VCaP (cell line): Measurements from ENCODE around the gene DLG2.

Experiments
- H3K27ac ChIP-seq: fragments of 450-650 bp; 2 replicates; pipeline ENCODE4 v1.5.1; 2017
- CTCF ChIP-seq: fragments of 450-650 bp; conservative IDR thresholded peaks from 2 replicates; pipeline ENCODE4 v1.5.1; 2017; ENCODE audit warnings: mild to moderate bottlenecking, moderate library complexity

DLG2 gene

GRCh38 chr11:84145616-84146185 lies 1481.4 kb downstream of the DLG2 start:
- no peak for TF ChIP-seq CTCF
- H3K27ac ChIP-seq = no peak overlapping the region

GRCh38 chr11:84144531-84144930 lies 1482.6 kb downstream of the DLG2 start:
- TF ChIP-seq CTCF = no peak
- H3K27ac ChIP-seq = no peak overlapping the region

GRCh38 chr11:84142411-84142810 lies 1484.7 kb downstream of the DLG2 start:
- TF ChIP-seq CTCF = no peak
- no peak overlapping the region for H3K27ac ChIP-seq

- no peak for TF ChIP-seq CTCF
- H3K27ac ChIP-seq = no peak overlapping the region
These were observed 1486.6 kb downstream of the DLG2 start for GRCh38 chr11:84140386-84141169.

GRCh38 chr11:84137960-84138359 lies 1489.2 kb downstream of the DLG2 start:
- no peak overlapping the region for H3K27ac ChIP-seq
- TF ChIP-seq CTCF = no peak

- no peak overlapping the region for H3K27ac ChIP-seq
- TF ChIP-seq CTCF = no peak
These were observed 1489.6 kb downstream of the DLG2 start for GRCh38 chr11:84137505-84137904.

GRCh38 chr11:84136926-84137325 lies 1490.2 kb downstream of the DLG2 start:
- no peak overlapping the region for H3K27ac ChIP-seq
- no peak for TF ChIP-seq CTCF
